IMR-90 (cell line): ENCODE data around the gene SLC6A17.

Experiments used
- CEBPB ChIP-seq: IDR thresholded peaks from 2 replicates; pipeline ENCODE4 v1.6.1; 2012; ENCODE audit warnings: low read depth, low read length, improper control_type of control experiment
- FOS ChIP-seq: fragments of 150-350 bp; IDR thresholded peaks from 2 replicates; pipeline ENCODE4 v1.6.1; 2016; ENCODE audit warnings: low read depth, low read length
- MAFK ChIP-seq: IDR thresholded peaks from 2 replicates; pipeline ENCODE4 v1.6.1; 2012; ENCODE audit warnings: low read depth, low read length, improper control_type of control experiment
- MAZ ChIP-seq: IDR thresholded peaks from 2 replicates; pipeline ENCODE4 v1.6.1; 2012; ENCODE audit warnings: low read depth, mild to moderate bottlenecking, low read length, improper control_type of control experiment, moderate library complexity, borderline replicate concordance
- RAD21 ChIP-seq: IDR thresholded peaks from 2 replicates; pipeline ENCODE4 v1.6.1; 2012; ENCODE audit warnings: low read length, improper control_type of control experiment
- TF ChIP-seq, protein P1 (sequence below): conservative IDR thresholded peaks from 2 replicates; pipeline ENCODE4 v1.5.1; 2012; ENCODE audit warnings: mild to moderate bottlenecking, low read depth, low read length, improper control_type of control experiment

- TF ChIP-seq CEBPB (no peak), FOS (no peak), MAFK (no peak), MAZ (no peak), RAD21 (no peak)
- TF ChIP-seq, protein P1, sequence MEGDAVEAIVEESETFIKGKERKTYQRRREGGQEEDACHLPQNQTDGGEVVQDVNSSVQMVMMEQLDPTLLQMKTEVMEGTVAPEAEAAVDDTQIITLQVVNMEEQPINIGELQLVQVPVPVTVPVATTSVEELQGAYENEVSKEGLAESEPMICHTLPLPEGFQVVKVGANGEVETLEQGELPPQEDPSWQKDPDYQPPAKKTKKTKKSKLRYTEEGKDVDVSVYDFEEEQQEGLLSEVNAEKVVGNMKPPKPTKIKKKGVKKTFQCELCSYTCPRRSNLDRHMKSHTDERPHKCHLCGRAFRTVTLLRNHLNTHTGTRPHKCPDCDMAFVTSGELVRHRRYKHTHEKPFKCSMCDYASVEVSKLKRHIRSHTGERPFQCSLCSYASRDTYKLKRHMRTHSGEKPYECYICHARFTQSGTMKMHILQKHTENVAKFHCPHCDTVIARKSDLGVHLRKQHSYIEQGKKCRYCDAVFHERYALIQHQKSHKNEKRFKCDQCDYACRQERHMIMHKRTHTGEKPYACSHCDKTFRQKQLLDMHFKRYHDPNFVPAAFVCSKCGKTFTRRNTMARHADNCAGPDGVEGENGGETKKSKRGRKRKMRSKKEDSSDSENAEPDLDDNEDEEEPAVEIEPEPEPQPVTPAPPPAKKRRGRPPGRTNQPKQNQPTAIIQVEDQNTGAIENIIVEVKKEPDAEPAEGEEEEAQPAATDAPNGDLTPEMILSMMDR: no peak
Observed at GRCh38 chr1:110248746-110249145, 98.5 kb downstream of the SLC6A17 start.
